Brain microvascular endothelial cell (primary cell): ENCODE data around the gene OR10V1.

Source experiments
- DNase-seq: peaks from one replicate; pipeline ENCODE4 v3.0.0-alpha.2; 2020
- H3K27ac ChIP-seq: fragments of 250-450 bp; sonication (Bioruptor Pico); 2 replicates; pipeline ENCODE4 v1.5.1; 2020; ENCODE audit warnings: mild to moderate bottlenecking, moderate library complexity
- H3K27me3 ChIP-seq: fragments of 250-450 bp; sonication (Bioruptor Pico); replicated peaks from 2 replicates; pipeline ENCODE4 v1.5.1; 2020; ENCODE audit warnings: mild to moderate bottlenecking
- H3K36me3 ChIP-seq: fragments of 250-450 bp; sonication (Bioruptor Pico); replicated peaks from 2 replicates; pipeline ENCODE4 v1.5.1; 2020; ENCODE audit warnings: mild to moderate bottlenecking
- H3K4me3 ChIP-seq: 2 replicates; pipeline ENCODE4 v1.5.1; 2011; ENCODE audit warnings: low read depth, mild to moderate bottlenecking, control low read depth, low read length, moderate library complexity
- CTCF ChIP-seq: IDR thresholded peaks from 2 replicates; pipeline ENCODE4 v1.5.1; 2011; ENCODE audit warnings: low read depth, mild to moderate bottlenecking, moderate library complexity, low read length, control low read depth, inconsistent platforms; ENCODE audit errors: missing control alignments
- in situ Hi-C: cut with HindIII; loops from 2 replicates; pipeline ENCODE4 v1.10.0; 2017; ENCODE audit warnings: low sequenced_read_pairs, low pct_ligation_motif_present

OR10V1 gene

GRCh38 chr11:59668188-59668949 lies 45.3 kb downstream of the OR10V1 start:
- Histone ChIP-seq H3K27ac (peak overlapping the region; percentile 96), H3K36me3 (peaks cover 26% of the 10 kb centered on the region), H3K27me3 (no peaks in the 10 kb centered on the region), H3K4me3 (peak overlapping the region; percentile 80)
- DNase-seq: peak; percentile 28
- peak; percentile 43 for TF ChIP-seq CTCF
- in situ Hi-C loops: no loop called here

GRCh38 chr11:59667812-59668187 lies 45.8 kb downstream of the OR10V1 start:
- H3K4me3 ChIP-seq: peak overlapping the region; percentile 80
- no peak for TF ChIP-seq CTCF
- DNase-seq: no peak
- H3K36me3 ChIP-seq: peaks cover 31% of the 10 kb centered on the region
- no peak overlapping the region for H3K27ac ChIP-seq
- in situ Hi-C loops: no loop called here
- no peaks in the 10 kb centered on the region for H3K27me3 ChIP-seq

GRCh38 chr11:59666969-59667368 lies 46.7 kb downstream of the OR10V1 start:
- Histone ChIP-seq H3K27ac (peak overlapping the region; percentile 6), H3K4me3 (no peak overlapping the region), H3K36me3 (peaks cover 34% of the 10 kb centered on the region), H3K27me3 (no peaks in the 10 kb centered on the region)
- DNase-seq: no peak
- in situ Hi-C loops: no loop called here
- no peak for TF ChIP-seq CTCF
